ENCODE measurements around the gene NRP1.

GRCh38 chr10:33295851-33296250 lies 38.6 kb downstream of the NRP1 start:
- no peak for TF ChIP-seq POLR2A (IDR thresholded peaks at IDR 0.05)
- no peak for TF ChIP-seq CTCF (IDR thresholded peaks at IDR 0.05)
